Breast epithelium (tissue), 4 donors: ENCODE data around the gene REX1BD. TPM values are rescaled to one million over a fixed set of nuclear protein-coding genes. Genes with fewer than 3 reads are reported as not detected.

Experiments
- DNase-seq, 2 donors: peaks; one replicate each; pipeline ENCODE4 v3.0.0-alpha.2; 2019; ENCODE audit warnings: low spot score in 2 of 2
- H3K27ac ChIP-seq, 2 donors: fragments of 200-600 bp; sonication (generic) in 1 of 2; one replicate each; pipeline ENCODE4 v1.5.1; 2016 to 2019; ENCODE audit warnings: mild to moderate bottlenecking in 1 of 2
- H3K27me3 ChIP-seq, 2 donors: fragments of 200-600 bp; sonication (generic) in 1 of 2; one replicate each; pipeline versions ENCODE4 v1.5.1 to v1.6.0; 2017 to 2019; ENCODE audit warnings: control low read depth in 1 of 2, mild to moderate bottlenecking in 1 of 2
- H3K36me3 ChIP-seq: fragments of 200-600 bp; one replicate; pipeline ENCODE4 v1.5.1; 2019
- H3K4me1 ChIP-seq, 2 donors: fragments of 200-600 bp; sonication (generic); one replicate each; pipeline ENCODE4 v1.5.1; 2016 to 2019; ENCODE audit warnings: control low read depth in 1 of 2
- H3K4me3 ChIP-seq, 3 donors: fragments of 200-600 bp; sonication (generic); 1 replicate in 2 of 3; 2 replicates in 1 of 3; pipeline ENCODE4 v1.5.1; 2016 to 2019; ENCODE audit warnings: mild to moderate bottlenecking in 3 of 3, moderate library complexity in 2 of 3
- H3K9me3 ChIP-seq, 2 donors: fragments of 200-600 bp; sonication (generic) in 1 of 2; one replicate each; pipeline ENCODE4 v1.5.1; 2016 to 2019; ENCODE audit warnings: control low read depth in 1 of 2
- POLR2A ChIP-seq: fragments of 450-650 bp; IDR thresholded peaks from one replicate; pipeline ENCODE4 v1.6.1; 2016; ENCODE audit warnings: antibody characterized with exemption, mild to moderate bottlenecking, moderate library complexity
- POLR2AphosphoS5 ChIP-seq, 3 donors: sonication (generic); formaldehyde crosslinking; IDR thresholded peaks; one replicate each; pipeline ENCODE4 v1.6.1; 2017; ENCODE audit warnings: antibody characterized with exemption in 3 of 3
- intact Hi-C: fragments of 100-400 bp; cut with DNase I; formaldehyde crosslinking; loops from one replicate; pipeline ENCODE4 v1.15.1; 2023; ENCODE audit warnings: low total_unique reads
- total RNA-seq, 3 donors: library from RNA; depleted of rRNA; stranded (reverse); fragments of >200 nt; gene quantifications; one replicate each; pipeline ENCODE4 v1.1.0, GENCODE V29; 2016
- TF ChIP-seq, protein P1 (sequence below), 3 donors: fragments of 450-650 bp; IDR thresholded peaks; one replicate each; pipeline ENCODE4 v1.5.1; 2016 to 2017; ENCODE audit warnings: antibody characterized with exemption in 3 of 3, mild to moderate bottlenecking in 3 of 3, moderate library complexity in 3 of 3

REX1BD gene
- total RNA-seq, 3 donors from 2014 or later = 99.8 to 117 (median 111) TPM

DNA sequence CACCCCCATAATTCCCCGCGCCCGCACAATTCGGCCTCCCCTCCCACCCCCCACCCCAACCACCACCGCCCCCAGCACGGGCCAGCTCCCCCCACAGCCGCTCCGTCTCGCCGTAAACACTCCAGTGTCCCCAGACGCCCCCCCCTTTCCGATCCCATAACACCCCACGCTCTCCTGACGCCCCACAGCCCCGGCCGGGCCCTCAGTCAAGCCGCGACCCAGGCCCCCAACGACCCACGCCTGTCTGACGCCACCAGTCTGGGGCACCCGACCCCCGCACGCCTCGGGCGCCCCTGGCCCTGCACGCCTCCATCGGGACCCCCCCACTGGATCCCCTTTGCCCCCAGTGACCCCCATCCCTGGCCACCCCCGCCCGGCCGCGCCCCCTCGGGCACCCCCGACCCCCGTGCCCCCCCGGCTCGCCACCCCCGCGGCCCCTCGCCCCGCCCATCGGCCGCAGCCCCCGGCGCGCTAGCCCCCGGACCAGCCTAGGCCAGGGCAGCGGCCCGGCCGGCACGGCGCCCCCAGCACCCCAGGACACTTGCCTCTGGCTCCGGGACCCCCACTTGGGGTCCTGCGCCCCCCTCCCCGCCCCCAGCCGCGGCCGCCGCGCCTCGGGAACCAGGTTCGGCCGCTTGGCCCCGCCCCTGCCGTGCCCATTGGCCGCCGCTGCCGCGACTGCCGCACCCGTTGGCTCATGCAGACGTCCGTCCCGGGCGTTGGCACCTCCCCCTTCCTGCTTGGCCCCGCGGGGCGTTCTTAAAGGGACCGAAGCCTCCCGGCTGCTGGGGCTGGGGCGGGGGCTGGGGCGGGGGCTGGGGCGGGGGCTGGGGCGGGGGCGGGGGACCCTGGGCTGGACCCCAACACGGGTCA, 45.4 kb upstream of the REX1BD start, which contains the start of gene FKBP8:
FKBP8 (minus strand) TSS at position 633 of the 873 bp plus-strand sequence. CDS start 1,603 bp downstream, outside the sequence.
- H3K4me3 ChIP-seq = peak within 1 kb of the TSS; percentile 76 to 94 (median 89)
- H3K27ac ChIP-seq = peak within 1 kb of the TSS; percentile 95 to 99
- H3K9me3 ChIP-seq = no peaks in the 10 kb centered on the region
- H3K36me3 ChIP-seq = peaks cover 5% of the 10 kb centered on the region
- intact Hi-C loops = no loop called here
- H3K27me3 ChIP-seq = no peaks in the 10 kb centered on the region
- DNase-seq = peak; percentile 92 to 93
- TF ChIP-seq, protein P1, sequence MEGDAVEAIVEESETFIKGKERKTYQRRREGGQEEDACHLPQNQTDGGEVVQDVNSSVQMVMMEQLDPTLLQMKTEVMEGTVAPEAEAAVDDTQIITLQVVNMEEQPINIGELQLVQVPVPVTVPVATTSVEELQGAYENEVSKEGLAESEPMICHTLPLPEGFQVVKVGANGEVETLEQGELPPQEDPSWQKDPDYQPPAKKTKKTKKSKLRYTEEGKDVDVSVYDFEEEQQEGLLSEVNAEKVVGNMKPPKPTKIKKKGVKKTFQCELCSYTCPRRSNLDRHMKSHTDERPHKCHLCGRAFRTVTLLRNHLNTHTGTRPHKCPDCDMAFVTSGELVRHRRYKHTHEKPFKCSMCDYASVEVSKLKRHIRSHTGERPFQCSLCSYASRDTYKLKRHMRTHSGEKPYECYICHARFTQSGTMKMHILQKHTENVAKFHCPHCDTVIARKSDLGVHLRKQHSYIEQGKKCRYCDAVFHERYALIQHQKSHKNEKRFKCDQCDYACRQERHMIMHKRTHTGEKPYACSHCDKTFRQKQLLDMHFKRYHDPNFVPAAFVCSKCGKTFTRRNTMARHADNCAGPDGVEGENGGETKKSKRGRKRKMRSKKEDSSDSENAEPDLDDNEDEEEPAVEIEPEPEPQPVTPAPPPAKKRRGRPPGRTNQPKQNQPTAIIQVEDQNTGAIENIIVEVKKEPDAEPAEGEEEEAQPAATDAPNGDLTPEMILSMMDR (IDR thresholded peaks at IDR 0.05) = no peak
- peak in 1 of 3 donors; percentile 50 for TF ChIP-seq POLR2AphosphoS5 (IDR thresholded peaks at IDR 0.05)
- H3K4me1 ChIP-seq = no peaks in the 10 kb centered on the region

GRCh38 chr19:18543814-18544475, 44.7 kb upstream of the REX1BD start:
- Histone ChIP-seq H3K27ac (peak overlapping the region; percentile 95 to 99), H3K4me3 (peak overlapping the region; percentile 76 to 94 (median 89)), H3K9me3 (no peaks in the 10 kb centered on the region), H3K4me1 (no peaks in the 10 kb centered on the region), H3K27me3 (no peaks in the 10 kb centered on the region), H3K36me3 (peaks cover 5% of the 10 kb centered on the region)
- peak in 1 of 2 donors; percentile 37 for DNase-seq
- intact Hi-C loops = no loop called here
- no peak for TF ChIP-seq POLR2AphosphoS5 (IDR thresholded peaks at IDR 0.05)
- TF ChIP-seq, protein P1 (IDR thresholded peaks at IDR 0.05) = no peak
- no peak for TF ChIP-seq POLR2A

DNA sequence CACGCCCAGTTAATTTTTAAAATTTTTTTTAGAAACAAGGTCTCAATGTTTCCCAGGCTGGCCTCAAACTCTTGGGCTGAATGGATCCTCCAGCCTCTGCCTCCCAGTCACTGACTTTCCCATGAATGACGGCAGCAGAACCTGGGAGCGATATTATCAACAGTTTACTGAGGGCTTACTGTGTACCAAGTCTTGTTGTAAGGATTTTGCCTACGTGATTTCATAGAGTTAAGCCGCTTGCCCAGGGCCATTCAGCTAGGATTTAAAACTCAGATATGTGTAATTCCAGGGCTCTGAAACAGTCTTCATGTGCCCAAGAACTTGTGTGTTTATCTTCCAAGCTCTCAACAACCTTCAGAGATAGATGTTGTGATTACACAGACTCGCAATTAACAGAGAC, 37.0 kb upstream of the REX1BD start:
- TF ChIP-seq, protein P1 (IDR thresholded peaks at IDR 0.05) = no peak
- TF ChIP-seq POLR2AphosphoS5 (IDR thresholded peaks at IDR 0.05) (no peak), POLR2A (no peak)
- Histone ChIP-seq H3K9me3 (no peaks in the 10 kb centered on the region), H3K4me1 (no peaks in the 10 kb centered on the region), H3K27me3 (no peaks in the 10 kb centered on the region), H3K4me3 (no peak overlapping the region), H3K27ac (peak overlapping the region in 1 of 2 donors; percentile 3), H3K36me3 (no peaks in the 10 kb centered on the region)
- no peak for DNase-seq
- intact Hi-C loops = no loop called here

DNA sequence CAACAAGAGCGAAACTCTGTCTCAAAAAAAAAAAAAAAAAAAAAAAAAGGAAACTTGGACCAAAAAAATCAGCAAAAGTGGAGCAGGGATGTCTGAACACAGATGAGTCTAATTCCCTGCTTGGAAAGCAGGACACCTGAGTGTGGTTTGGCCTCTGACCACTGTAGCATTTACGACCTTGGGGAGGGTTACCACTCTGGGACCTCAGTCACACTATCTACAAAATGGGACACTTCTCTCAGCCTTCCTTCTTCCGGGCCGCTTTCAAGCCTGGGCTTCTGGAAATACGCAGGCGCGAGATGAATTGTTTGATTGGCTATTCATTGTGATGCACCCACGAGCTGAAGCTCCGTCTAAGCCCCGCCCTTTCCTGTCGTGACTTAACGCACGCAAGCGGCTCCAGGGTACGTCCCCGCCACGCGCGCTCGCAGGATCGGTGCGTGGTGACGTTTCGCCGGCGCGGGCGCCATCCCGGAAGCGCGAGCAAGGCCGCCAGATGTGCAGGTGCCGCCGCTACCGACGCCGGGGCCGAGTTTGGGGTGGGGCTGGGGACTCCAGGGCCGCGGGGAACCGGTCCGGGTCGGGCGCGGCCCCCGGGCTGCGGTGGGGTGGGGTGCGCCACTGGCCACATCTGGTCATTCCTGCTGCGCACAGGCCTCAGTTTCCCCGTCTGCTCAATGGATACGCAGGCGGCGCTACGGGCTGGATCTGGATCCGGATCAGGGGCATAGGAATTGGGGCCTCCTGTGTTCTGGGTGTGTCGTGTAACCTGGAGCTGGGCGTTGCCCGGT, 31.0 kb upstream of the REX1BD start, which contains the start of gene KXD1:
KXD1 (plus strand) TSS at position 460 of the 791 bp plus-strand sequence. CDS start 4,187 bp downstream, outside the sequence.
- peak; percentile 93 to 97 for DNase-seq
- Histone ChIP-seq H3K4me1 (peaks cover 3 to 5% of the 10 kb centered on the region in 2 donors), H3K27ac (peak within 1 kb of the TSS; percentile 97), H3K4me3 (peak within 1 kb of the TSS; percentile 73 to 89 (median 84)), H3K27me3 (no peaks in the 10 kb centered on the region), H3K36me3 (no peaks in the 10 kb centered on the region), H3K9me3 (no peaks in the 10 kb centered on the region)
- intact Hi-C loops = no loop called here
- TF ChIP-seq POLR2A (peak; percentile 52), POLR2AphosphoS5 (IDR thresholded peaks at IDR 0.05) (peak; percentile 91 to 92 (median 92))
- TF ChIP-seq, protein P1 (IDR thresholded peaks at IDR 0.05) = no peak
